ENCODE results near the gene FCHSD2. TPM values are rescaled to one million over a fixed set of nuclear protein-coding genes. Genes with fewer than 3 reads are reported as not detected.

FCHSD2 gene
- total and polyA plus RNA-seq, 2 of the 13 experiments (the other 11 are each of a cell fraction or from before 2014, with no cell fraction given), result 20.5 to 24.8 TPM

- TF ChIP-seq ZBTB10 (CRISPR knock-in tag; IDR thresholded peaks at IDR 0.05; ENCODE audit: borderline replicate concordance), result no peak
- 0 out of 2 replicates have a peak, but pooled peaks have one; percentile 51 for TF ChIP-seq ZNF121 (CRISPR knock-in tag; IDR thresholded peaks at IDR 0.05)
- TF ChIP-seq MBD4 (IDR thresholded peaks at IDR 0.05; ENCODE audit: borderline replicate concordance, low read length), result no peak
- peak; percentile 59; the same call in 1 of the 2 replicates for TF ChIP-seq CBX5 (CRISPR knock-in tag; IDR thresholded peaks at IDR 0.05; ENCODE audit: borderline replicate concordance)
- TF ChIP-seq POLR2AphosphoS2 (IDR thresholded peaks at IDR 0.05; ENCODE audit: low read depth, low read length), result no peak
- no peak for TF ChIP-seq ZNF839 (CRISPR knock-in tag; IDR thresholded peaks at IDR 0.05; ENCODE audit: borderline replicate concordance)
- TF ChIP-seq YY1 (IDR thresholded peaks at IDR 0.05; ENCODE audit: insufficient read depth, insufficient replicate concordance, low read depth, low read length), result no peak
- TF ChIP-seq ZBTB46 (CRISPR knock-in tag; IDR thresholded peaks at IDR 0.05; ENCODE audit: borderline replicate concordance), result no peak
- TF ChIP-seq ZNF691 (CRISPR knock-in tag; IDR thresholded peaks at IDR 0.05; ENCODE audit: borderline replicate concordance, low read depth), result no peak
- 0 out of 2 replicates have a peak, but pooled peaks have one; percentile 47 for TF ChIP-seq ZNF317 (CRISPR knock-in tag; IDR thresholded peaks at IDR 0.05)
- no peak for TF ChIP-seq ZBTB4 (CRISPR knock-in tag; IDR thresholded peaks at IDR 0.05; ENCODE audit: borderline replicate concordance)
- TF ChIP-seq CENPBD1 (CRISPR knock-in tag; IDR thresholded peaks at IDR 0.05; ENCODE audit: borderline replicate concordance, low read depth), result no peak
- TF ChIP-seq EP300 (IDR thresholded peaks at IDR 0.05; ENCODE audit: low read depth in 2 of 2, low read length in 2 of 2), result peak; percentile 18 to 63; a peak in 3 of 4 replicates
- TF ChIP-seq EP300 (CRISPR knock-in tag; IDR thresholded peaks at IDR 0.05; ENCODE audit: borderline replicate concordance), result peak; percentile 68
- no peak for TF ChIP-seq KLF9 (CRISPR knock-in tag; IDR thresholded peaks at IDR 0.05; ENCODE audit: low read depth)
- TF ChIP-seq DMAP1 (CRISPR knock-in tag; IDR thresholded peaks at IDR 0.05), result peak; percentile 35; the same call in 1 of the 2 replicates
- peak; percentile 35; the same call in 1 of the 2 replicates for TF ChIP-seq ZNF501 (CRISPR knock-in tag; IDR thresholded peaks at IDR 0.05)
Observed at GRCh38 chr11:73158356-73159051, 16.4 kb upstream of the FCHSD2 start (continued).
